ENCODE results near the gene CNTF.

Gene CNTF

GRCh38 chr11:58608331-58608730, 14.1 kb upstream of the CNTF start:
- no peak for DNase-seq

DNA sequence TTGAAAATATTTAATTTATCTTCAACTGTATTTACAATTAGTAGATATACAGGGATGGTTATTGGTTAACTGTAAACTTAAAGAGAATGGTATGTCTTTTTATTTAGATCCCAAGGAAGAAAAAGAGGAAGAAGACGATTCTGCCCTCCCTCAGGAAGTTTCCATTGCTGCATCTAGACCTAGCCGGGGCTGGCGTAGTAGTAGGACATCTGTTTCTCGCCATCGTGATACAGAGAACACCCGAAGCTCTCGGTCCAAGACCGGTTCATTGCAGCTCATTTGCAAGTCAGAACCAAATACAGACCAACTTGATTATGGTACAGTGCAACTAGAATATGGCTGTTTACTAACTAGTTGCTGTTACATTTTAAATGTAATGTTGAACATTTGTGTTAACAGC, 12.7 kb upstream of the CNTF start:
- no peak for DNase-seq

DNA sequence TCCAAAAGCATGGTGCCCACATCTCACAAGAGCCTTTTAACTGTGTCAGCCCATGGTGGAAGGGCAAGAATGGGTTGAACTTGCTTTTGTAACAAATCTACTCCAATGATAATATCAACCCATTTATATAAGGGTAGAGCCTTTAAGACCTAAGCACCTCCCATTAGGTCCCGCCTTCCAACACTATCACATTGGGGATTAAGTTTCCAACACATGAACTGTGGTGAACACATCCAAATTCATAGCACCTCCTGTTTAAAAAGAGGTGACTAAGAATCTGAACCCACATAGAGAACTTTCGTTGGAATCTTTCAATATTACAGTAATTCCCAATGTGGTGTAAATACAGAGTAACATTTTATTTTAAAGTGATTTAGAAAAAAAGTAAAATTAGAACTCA, 9.2 kb upstream of the CNTF start:
- DNase-seq: no peak

- DNase-seq: no peak
Measured at GRCh38 chr11:58615559-58615958, 6.9 kb upstream of the CNTF start.

DNA sequence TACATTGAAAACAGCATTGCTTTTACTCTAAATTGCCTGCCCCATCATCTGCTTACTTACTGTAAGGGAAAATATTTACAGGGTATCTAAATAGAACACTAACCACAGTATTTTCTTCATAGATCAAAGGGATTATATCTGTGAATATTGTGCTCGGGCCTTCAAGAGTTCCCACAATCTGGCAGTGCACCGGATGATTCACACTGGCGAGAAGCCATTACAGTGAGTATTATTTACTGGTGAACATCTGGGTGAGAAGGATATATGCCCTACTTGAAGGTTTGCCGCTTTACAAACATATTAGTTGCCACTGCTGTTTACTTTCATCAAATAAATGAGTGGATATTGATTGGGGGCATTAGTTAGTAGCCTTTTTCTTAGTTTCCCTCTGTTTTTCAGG, 5.9 kb upstream of the CNTF start:
- DNase-seq: no peak

- DNase-seq: no peak
Measured at GRCh38 chr11:58617976-58618557, 4.4 kb upstream of the CNTF start.

- DNase-seq: no peak
Measured at GRCh38 chr11:58621586-58622262, 741 bp upstream of the CNTF start.

- no peak for DNase-seq
Measured at GRCh38 chr11:58625086-58625485, 2.6 kb downstream of the CNTF start.

GRCh38 chr11:58625826-58626460, 3.5 kb downstream of the CNTF start:
- DNase-seq: no peak

DNA sequence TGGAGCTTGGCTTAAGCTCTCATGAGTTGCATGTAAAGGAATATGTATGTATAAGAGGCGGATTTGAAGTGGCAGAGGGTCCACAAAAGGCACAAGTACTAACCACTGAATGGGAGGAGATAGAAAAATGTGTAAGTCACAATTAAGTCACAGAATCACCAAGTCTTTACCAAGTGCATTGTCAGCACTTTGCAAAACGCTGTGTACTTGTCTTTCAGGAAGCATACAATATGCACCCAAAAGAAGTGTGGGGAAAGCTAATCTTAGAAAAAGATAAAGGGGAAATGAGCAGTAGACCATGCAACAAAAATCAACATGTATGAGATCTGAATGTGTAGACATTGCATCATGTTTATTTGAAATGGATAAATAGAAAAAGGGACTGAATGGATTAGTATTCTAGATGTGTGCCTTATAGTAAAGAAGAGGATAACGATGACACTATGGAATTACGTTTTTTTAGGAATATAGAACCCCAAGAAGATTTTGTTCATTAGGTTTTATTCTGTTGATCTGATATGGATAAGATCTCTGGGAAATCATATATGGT, 4.5 kb downstream of the CNTF start:
- no peak for DNase-seq

GRCh38 chr11:58628446-58628845, 6.0 kb downstream of the CNTF start:
- DNase-seq: no peak

GRCh38 chr11:58629857-58630256, 7.4 kb downstream of the CNTF start:
- DNase-seq: no peak

GRCh38 chr11:58631378-58631777, 8.9 kb downstream of the CNTF start:
- DNase-seq: no peak

GRCh38 chr11:58632510-58632909, 10.0 kb downstream of the CNTF start:
- DNase-seq: no peak

- no peak for DNase-seq
Measured at GRCh38 chr11:58636587-58636986, 14.1 kb downstream of the CNTF start.

GRCh38 chr11:58637371-58637770, 14.9 kb downstream of the CNTF start:
- no peak for DNase-seq

GRCh38 chr11:58639103-58639502, 16.6 kb downstream of the CNTF start:
- DNase-seq: no peak

GRCh38 chr11:58639669-58640068, 17.2 kb downstream of the CNTF start:
- DNase-seq: no peak

DNA sequence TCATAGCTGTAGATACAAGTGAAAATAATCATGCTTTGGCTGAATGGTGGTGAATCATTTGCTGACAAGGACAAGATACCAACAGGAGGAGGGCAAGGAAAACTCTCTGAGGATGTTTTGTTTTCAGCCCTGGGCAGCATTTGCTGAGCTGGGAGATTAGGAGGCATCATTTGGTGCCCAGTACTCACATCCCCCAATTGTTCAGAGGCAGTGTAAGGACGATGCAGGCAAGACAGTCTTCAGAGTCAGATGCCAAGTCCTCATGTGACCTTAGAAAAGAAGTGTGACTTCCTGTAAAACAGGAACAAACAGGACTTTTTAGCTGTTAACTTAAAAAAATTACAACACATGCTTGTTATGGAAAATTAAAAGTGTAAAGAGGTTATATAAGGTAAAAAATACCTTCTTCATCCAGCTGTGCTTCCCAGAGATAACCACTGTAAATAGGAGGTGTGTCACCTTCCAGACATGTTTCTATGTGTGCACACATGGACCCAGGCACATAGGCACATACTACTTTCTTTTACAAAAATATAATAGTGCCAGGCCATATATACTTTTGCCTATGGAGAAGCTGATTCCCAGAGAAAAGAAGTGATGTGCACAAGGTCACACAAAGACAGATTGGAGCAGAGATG, 18.0 kb downstream of the CNTF start:
- DNase-seq: no peak

DNA sequence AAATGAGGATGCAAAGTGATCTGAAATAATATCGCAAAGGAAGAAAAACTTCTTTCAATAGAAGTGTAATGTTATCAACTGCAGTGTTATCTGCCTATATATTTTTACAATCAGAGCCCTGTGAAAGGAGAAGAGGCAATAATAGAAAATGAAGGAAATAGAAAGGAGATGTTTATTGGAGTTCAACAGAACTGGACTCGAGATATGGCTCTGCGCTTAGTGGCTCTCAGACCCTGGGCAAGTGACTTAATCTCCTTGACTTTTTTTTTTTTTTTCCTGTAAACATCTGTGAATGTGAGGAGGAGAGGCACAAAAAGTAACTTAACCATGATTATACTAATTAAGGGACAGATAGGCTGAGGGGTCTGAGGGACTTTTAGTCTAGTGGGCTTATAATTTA, 18.9 kb downstream of the CNTF start:
- no peak for DNase-seq

- no peak for DNase-seq
Measured at GRCh38 chr11:58641803-58642581, 19.5 kb downstream of the CNTF start.

GRCh38 chr11:58645854-58646253, 23.4 kb downstream of the CNTF start:
- no peak for DNase-seq

DNA sequence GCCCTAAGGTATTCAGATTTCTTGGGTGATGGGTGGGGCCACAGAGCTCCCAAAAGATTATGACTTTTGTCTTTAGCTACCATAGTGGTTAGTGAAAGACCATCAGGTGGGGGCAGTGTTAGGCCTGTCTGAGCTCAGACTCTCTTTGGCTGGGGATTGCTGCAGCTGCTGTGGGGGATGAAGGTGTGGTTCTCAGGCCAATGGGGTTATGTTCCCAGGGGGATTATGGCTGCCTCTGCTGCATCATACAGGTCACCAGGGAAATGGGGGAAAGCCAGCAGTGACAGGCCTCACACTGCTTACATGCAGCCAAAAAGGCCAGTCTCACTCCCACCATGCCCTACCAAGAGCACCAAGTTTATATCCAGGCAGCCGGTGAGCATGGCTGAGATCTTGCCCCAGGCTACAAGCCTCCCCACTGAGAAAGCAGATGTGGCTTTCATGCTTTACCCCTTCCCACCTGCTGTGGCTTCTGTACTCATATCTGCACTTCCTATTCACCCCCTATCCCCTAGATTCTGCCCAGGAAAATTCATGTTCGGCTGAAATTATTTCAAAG, 24.8 kb downstream of the CNTF start:
- DNase-seq: no peak
